ENCODE data around the gene SLC8A3. TPM values are rescaled to one million over a fixed set of nuclear protein-coding genes. Genes with fewer than 3 reads are reported as not detected.

Gene SLC8A3
- total and polyA plus RNA-seq, 2 of the 13 experiments (the other 11 are each of a cell fraction or from before 2014, with no cell fraction given), result 0.01 to 0.02 TPM

DNA sequence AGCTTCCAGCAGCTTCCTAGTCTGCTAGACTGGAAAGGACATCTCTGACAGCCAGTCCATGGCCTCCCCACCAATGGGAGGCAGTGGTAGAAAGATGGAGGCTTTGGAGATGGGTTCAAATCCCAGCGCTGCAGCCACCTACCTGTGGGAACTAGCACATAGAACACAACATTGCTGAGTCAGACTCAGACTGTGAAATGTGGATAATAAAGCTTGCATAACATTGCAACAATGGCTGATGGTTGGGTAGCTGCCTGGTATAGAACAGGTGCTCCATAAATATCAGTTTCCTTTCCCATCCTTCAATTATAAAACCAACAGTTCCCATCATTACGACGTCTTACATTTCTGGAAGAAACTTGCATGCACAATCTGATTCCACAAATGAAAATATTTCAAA lies 94.6 kb downstream of the SLC8A3 start (continued):
- TF ChIP-seq ZMAT3 (CRISPR knock-in tag; conservative IDR thresholded peaks at IDR 0.05) (no peak), ZNF326 (CRISPR knock-in tag; IDR thresholded peaks at IDR 0.05; ENCODE audit: borderline replicate concordance) (no peak), HIC2 (CRISPR knock-in tag; IDR thresholded peaks at IDR 0.05; ENCODE audit: low read depth) (no peak), ZNF275 (CRISPR knock-in tag; IDR thresholded peaks at IDR 0.05; ENCODE audit: borderline replicate concordance) (no peak), KAT2B (IDR thresholded peaks at IDR 0.05; ENCODE audit: borderline replicate concordance, low read depth, low read length) (no peak)

- no peaks in the 10 kb centered on the region for H3K9me3 ChIP-seq (ENCODE audit: low read length)
- H3K4me1 ChIP-seq (ENCODE audit: insufficient read depth, low read length), result peaks cover 9% of the 10 kb centered on the region; the same call in 1 of the 2 replicates
- ATAC-seq (no peak), FAIRE-seq (no peak), DNase-seq (ENCODE audit: low spot score) (no peak)
- no peak overlapping the region for H3K4me3 ChIP-seq (replicated peaks in 1 of 3; ENCODE audit: insufficient read depth in 1 of 3, low read depth in 2 of 3, low read length in 3 of 3)
- H3K4me2 ChIP-seq (ENCODE audit: low read depth, low read length), result no peak overlapping the region
- ChIA-PET CTCF (ENCODE audit: low intra/inter-chr PET ratio, low total read pairs) (no interaction called here), POLR2A (no interaction called here)
- H3K36me3 ChIP-seq (replicated peaks in 1 of 2; ENCODE audit: control insufficient read depth in 1 of 2, insufficient read depth in 2 of 2, low read length in 2 of 2), result no peaks in the 10 kb centered on the region
- no peak overlapping the region for H2AFZ ChIP-seq (ENCODE audit: low read length)
- BruUV-seq (replicated peaks), result no TSS peak
- no peaks in the 10 kb centered on the region for H4K20me1 ChIP-seq (ENCODE audit: insufficient read depth, low read length)
- no peak overlapping the region for H3K9ac ChIP-seq (ENCODE audit: insufficient read depth, low read depth, low read length)
- intact Hi-C loops (cut with micrococcal nuclease; ENCODE audit: unreplicated experiment) (loop anchor here (10.0 kb wide), 1 partner anchor 472 kb away; no protein-coding TSS in a partner anchor), in situ Hi-C loops (cut with HindIII; ENCODE audit: extremely low pct_ligation_motif_present, low pct_unique_long_range_greater_than_20kb) (loop anchor here (25.0 kb wide), 1 partner anchor 469 kb away; no protein-coding TSS in a partner anchor)
- WGBS (ENCODE audit: low lambda C conversion rate), result 85% methylated on average over 2 of the region's 2 CpGs
- no peak overlapping the region for H3K27ac ChIP-seq (ENCODE audit: extremely low read length, insufficient read depth, low read length)
- H3K79me2 ChIP-seq (ENCODE audit: insufficient read depth, low read length), result no peaks in the 10 kb centered on the region
- H3K27me3 ChIP-seq (ENCODE audit: control insufficient read depth in 1 of 2, insufficient read depth in 2 of 2, low read length in 2 of 2), result no peaks in the 10 kb centered on the region; a peak in 2 of 5 replicates
- TF ChIP-seq HCFC1 (IDR thresholded peaks at IDR 0.05; ENCODE audit: low read depth, low read length) (no peak), SMC3 (IDR thresholded peaks at IDR 0.05; ENCODE audit: low read length) (no peak), ZC3H13 (CRISPR knock-in tag; IDR thresholded peaks at IDR 0.05) (no peak), ZNF792 (CRISPR knock-in tag; IDR thresholded peaks at IDR 0.05) (no peak), KLF12 (CRISPR knock-in tag; IDR thresholded peaks at IDR 0.05; ENCODE audit: borderline replicate concordance) (no peak), ZNF672 (CRISPR knock-in tag; IDR thresholded peaks at IDR 0.05) (no peak), MTF1 (CRISPR knock-in tag; IDR thresholded peaks at IDR 0.05) (no peak), ZNF20 (CRISPR knock-in tag; IDR thresholded peaks at IDR 0.05) (no peak), ARID5B (CRISPR knock-in tag; IDR thresholded peaks at IDR 0.05) (no peak), BRD4 (CRISPR knock-in tag; IDR thresholded peaks at IDR 0.05) (no peak), ZNF557 (CRISPR knock-in tag; IDR thresholded peaks at IDR 0.05) (no peak), ELF4 (CRISPR knock-in tag; IDR thresholded peaks at IDR 0.05; ENCODE audit: borderline replicate concordance) (no peak)
- TF ChIP-seq, protein P1, sequence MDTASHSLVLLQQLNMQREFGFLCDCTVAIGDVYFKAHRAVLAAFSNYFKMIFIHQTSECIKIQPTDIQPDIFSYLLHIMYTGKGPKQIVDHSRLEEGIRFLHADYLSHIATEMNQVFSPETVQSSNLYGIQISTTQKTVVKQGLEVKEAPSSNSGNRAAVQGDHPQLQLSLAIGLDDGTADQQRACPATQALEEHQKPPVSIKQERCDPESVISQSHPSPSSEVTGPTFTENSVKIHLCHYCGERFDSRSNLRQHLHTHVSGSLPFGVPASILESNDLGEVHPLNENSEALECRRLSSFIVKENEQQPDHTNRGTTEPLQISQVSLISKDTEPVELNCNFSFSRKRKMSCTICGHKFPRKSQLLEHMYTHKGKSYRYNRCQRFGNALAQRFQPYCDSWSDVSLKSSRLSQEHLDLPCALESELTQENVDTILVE (CRISPR knock-in tag; IDR thresholded peaks at IDR 0.05), result no peak
Observed at GRCh38 chr14:70093156-70093555, 95.6 kb downstream of the SLC8A3 start.
